GM21367 (cell line): ENCODE measurements around the gene RBM39.
"Not testable (repeated sequence)": the region's sequence is repeated elsewhere in the genome, so short reads cannot be mapped to it uniquely, and the experiment has no call there.

Source experiments
- ATAC-seq: cut with Tn5 transposase; IDR thresholded peaks from one replicate; pipeline ENCODE4 v1.9.1; 2021; ENCODE audit not compliant: unreplicated experiment

Gene RBM39

GRCh38 chr20:35756404-35756803 is 14.3 kb upstream of the RBM39 start:
- no peak for ATAC-seq

GRCh38 chr20:35750611-35751010 is 8.6 kb upstream of the RBM39 start:
- ATAC-seq = no peak

GRCh38 chr20:35744492-35744841 is 2.4 kb upstream of the RBM39 start:
- not testable (repeated sequence) for ATAC-seq

GRCh38 chr20:35743693-35744491 is 1.8 kb upstream of the RBM39 start:
- no peak for ATAC-seq

GRCh38 chr20:35742741-35743523 is 872 bp upstream of the RBM39 start:
- ATAC-seq = no peak

GRCh38 chr20:35739294-35740163 is 2.5 kb downstream of the RBM39 start:
- no peak for ATAC-seq

GRCh38 chr20:35738410-35739179 is 3.5 kb downstream of the RBM39 start:
- no peak for ATAC-seq

- no peak for ATAC-seq
Observed at GRCh38 chr20:35737865-35738333, 4.2 kb downstream of the RBM39 start.

GRCh38 chr20:35735826-35736470 is 6.1 kb downstream of the RBM39 start:
- no peak for ATAC-seq

GRCh38 chr20:35734777-35735649 is 7.0 kb downstream of the RBM39 start:
- no peak for ATAC-seq

- ATAC-seq = no peak
Observed at GRCh38 chr20:35734374-35734773, 7.7 kb downstream of the RBM39 start.

- no peak for ATAC-seq
Observed at GRCh38 chr20:35732644-35732982, 9.4 kb downstream of the RBM39 start.

- no peak for ATAC-seq
Observed at GRCh38 chr20:35731862-35732643, 10.0 kb downstream of the RBM39 start.

GRCh38 chr20:35731469-35731788 is 10.6 kb downstream of the RBM39 start:
- ATAC-seq = no peak

GRCh38 chr20:35730583-35731468 is 11.2 kb downstream of the RBM39 start:
- no peak for ATAC-seq

- ATAC-seq = no peak
Observed at GRCh38 chr20:35729836-35730582, 12.1 kb downstream of the RBM39 start.

- no peak for ATAC-seq
Observed at GRCh38 chr20:35729283-35729807, 12.7 kb downstream of the RBM39 start.
